GM19395 (cell line): ENCODE results near the gene SAE1.
A peak's percentile ranks its signal among the peaks of the same experiment; 100 is the strongest.

ENCODE experiments used
- ATAC-seq: cut with Tn5 transposase; IDR thresholded peaks from one replicate; pipeline ENCODE4 v1.9.1; 2021; ENCODE audit warnings: mild to moderate bottlenecking, moderate library complexity; ENCODE audit not compliant: unreplicated experiment

Gene SAE1

DNA sequence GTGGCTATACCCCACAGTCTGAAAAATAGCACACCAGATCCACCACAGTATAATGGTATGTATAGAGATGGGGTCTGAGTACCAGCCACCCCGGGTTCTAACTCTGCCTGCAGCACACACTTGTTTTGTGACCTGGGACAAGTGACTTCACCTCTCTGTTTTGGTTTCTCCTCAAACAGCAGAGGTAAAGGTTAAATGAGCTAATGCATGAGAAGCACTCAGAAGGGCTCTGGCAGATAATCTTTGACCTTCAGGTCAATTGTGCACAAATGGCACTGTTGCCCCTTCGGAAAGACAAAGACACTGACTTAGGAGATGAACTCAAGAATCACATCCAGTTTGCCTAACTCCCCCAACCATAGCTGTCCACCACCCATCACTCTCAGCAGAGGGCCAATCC is 24.8 kb upstream of the SAE1 start:
- no peak for ATAC-seq

DNA sequence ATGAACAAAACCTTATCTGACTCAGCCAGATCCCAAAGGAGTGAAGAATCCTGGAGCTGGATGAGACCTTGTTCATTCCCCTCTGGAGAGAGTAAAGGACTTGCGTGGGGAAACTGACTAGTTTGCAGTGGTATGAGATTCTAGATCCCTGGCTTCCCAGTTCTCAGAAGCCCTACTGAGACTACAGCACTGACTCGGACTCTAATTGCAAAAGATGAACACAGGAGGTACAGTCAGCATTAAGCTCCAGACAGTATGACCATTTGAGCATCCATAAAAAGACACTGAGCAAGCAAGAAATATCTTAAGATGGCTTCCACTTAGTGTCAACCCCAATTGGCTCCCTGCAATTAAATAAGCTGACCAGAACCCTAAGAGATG is 23.8 kb upstream of the SAE1 start:
- ATAC-seq, result no peak

DNA sequence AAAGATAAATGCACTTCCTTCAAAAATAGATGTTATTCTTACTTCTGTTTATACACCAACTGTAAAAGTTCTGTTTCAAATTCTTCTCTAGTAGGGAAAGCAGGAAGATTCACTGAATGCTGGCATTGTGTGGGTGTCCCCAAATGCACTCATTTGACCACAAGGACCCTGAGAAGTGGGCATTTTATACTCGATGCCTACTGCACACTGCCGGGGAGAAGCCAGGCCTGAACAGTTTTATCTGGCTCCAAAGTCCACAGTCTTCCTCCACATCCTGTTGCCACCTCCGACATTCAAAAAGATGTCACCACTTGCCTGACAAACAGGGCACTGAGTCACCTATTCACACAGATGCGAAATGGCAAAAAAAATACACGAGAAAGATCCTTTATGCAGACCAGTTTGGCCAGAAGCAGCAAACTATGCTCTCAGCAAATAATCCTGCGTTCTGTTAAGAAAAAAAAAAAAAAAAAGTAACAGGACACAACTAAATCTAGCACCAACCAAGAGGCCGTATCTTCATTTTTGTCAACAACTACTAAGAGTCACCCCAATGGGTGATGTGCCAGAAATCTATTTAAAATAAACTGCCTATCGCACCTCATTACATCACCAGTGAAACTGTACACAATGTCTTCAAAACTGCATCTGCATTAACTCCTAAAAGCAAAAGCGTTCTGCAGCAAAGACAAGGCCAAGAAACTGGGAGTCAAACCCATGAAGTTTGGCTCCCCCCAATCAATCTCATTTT is 23.3 kb upstream of the SAE1 start:
- ATAC-seq, result no peak

DNA sequence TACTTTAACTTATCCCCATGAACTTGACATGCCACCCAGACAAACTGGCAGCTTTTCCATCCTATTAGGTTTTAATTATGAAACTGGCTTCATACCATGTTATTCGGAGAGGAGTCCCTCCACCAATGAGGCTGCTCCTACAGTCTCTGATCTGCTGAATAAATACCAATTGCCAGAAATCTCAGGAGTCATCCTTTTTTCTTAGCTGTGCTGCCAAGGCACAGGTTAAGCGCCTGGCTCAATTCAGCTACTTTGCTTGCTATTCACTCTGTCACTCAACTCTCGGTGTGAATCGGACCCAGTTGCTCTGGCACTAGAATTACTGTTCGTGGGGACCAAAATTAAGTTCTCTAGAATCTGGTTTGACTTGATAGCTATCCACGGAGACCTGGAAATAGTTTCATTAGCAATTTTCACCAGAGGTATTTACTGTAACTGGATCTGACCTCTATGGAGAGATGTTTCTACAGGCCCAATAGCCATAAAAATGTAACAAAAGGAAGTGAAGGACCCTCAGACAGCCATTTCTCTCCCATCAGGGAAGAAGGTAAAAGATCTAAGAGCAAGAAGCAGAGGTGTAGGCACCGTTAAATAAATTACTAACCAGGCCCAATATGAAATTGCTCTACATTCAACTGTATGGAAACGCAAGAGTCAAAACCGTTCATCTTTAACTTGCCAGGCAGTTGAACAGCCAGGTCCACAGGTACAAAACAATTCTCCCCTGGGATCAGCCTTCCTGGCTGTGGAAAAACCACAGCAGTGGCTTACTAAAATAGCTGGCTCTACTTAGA is 22.5 kb upstream of the SAE1 start:
- ATAC-seq, result no peak

DNA sequence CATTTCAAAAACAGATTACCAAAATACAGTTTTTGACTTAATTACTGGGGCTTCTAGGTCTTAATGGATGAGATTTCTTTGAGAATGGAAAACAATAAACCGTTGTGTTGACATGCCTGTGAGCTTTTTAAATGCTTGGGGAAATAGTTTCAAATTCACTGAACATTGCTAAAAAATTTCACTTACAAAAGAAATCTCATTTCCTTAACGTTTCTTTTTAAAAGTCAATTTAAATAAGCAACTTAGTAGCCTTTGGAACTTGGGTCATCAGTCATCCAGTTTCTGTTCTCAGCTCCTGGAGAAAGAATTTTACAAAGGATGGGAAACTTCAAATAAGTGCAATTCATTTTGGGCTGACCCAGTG is 21.5 kb upstream of the SAE1 start:
- no peak for ATAC-seq

DNA sequence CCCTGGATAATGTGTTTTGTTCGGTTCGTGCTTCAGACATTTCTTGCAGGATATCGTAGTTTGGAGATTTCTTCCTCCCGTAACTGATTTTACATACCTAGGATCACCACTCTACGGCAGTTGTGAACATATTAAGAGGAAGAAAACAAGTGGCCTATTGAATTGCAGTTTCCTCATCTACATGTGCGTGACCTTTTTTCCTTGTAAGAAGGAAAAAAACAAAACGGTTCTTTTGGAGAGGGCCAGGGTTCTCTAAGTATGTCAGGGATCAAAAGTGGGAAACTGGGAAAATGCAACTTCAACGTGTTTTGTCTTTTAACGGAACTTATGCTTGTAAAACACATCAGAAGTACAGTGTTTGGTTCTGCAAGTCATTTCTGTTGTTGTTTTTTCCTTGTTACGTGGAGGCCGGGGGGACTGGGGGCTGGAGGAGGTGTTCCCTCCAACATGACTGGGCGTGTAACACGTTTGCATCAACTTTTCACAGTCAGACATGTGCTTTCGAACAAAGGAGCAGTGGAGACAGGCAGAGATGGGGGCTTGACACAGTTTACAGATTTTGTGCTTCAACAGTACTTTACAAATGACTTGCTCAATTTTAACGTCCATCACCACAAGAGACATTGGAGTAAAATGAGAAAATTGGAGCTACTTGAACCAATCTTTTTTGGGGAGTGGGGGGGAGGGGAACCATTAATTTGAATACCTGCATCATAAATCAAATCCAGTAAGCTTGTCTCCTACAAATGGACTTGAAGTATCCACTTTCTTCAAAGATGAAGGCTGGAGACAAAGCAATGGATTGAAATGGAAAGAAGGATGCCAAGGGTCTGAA is 20.9 kb upstream of the SAE1 start:
- ATAC-seq, result no peak

DNA sequence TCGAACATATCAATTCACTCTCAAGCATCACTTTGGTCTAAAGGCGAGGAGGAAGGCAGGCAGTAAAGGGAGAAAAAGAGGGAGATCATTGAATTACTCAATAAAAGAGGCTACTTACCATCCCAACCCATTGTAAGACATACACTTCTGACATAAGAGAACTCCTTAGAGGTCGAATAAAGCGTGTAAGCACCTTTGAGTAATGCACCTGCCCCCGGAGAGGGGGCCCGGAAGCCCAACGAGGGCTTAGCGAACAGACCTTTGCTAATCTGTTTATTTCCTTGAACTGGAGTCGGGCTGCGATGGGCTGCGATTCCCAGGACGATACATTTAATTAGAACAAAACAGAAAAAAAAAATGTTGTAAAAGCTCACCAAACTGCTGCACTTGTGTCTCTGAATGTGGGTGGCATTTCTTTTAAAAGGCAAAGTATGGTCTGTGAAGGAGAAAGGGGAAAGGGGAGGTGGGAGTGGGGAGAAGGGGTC is 20.1 kb upstream of the SAE1 start:
- ATAC-seq, result no peak

DNA sequence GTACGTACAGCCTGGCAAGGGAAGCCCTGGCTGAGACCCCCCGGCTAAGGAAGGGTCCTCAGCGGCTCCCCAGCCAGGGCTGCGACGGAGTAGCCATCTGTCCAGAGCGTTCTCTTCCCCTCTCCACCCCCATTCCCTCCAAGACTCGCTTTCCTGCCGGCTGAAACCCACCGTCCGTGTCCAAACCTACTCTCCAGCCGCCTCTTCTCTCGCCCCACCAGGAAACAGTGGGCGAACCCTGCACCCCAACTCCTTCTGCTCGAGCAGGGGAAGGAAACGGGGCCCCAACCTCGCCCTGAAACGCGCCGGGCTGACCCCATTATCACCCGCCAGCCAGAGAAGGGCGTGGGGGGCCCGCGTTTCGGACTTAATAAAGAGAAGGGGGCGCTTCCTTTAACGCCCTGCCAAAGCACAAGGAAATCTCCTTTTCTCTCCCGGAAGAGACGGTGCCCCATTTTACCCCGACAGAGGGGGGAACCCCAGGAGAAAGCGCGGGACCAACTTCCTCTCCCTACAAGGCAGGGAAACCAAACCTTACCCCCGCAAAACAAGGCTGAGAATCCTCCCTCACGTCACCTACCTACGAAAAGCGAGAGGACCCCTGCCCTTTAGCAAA is 19.5 kb upstream of the SAE1 start:
- no peak for ATAC-seq

DNA sequence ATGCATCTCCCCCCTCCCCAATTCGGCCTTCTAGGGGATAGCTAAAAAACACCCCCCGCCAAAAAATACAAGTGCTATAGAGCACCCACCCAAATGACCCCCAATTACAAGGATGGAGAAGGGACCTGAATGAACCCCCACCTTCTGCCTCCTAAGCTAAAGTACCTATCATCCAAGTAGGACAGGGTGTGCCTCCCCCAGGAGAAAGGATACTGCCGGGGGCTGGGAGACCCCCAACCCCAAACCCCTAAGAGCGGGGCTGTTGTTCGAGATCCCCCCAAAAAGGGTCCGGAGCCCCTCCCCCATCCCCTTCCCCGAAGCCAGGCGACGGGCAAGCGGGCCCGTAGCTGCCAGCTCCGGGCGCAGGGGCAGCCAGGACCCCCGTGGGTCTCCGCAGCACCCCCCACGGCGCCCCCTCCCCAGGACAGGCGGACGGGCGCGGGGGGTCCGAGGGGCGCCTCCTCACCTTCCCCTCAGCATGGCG is 18.9 kb upstream of the SAE1 start:
- no peak for ATAC-seq

DNA sequence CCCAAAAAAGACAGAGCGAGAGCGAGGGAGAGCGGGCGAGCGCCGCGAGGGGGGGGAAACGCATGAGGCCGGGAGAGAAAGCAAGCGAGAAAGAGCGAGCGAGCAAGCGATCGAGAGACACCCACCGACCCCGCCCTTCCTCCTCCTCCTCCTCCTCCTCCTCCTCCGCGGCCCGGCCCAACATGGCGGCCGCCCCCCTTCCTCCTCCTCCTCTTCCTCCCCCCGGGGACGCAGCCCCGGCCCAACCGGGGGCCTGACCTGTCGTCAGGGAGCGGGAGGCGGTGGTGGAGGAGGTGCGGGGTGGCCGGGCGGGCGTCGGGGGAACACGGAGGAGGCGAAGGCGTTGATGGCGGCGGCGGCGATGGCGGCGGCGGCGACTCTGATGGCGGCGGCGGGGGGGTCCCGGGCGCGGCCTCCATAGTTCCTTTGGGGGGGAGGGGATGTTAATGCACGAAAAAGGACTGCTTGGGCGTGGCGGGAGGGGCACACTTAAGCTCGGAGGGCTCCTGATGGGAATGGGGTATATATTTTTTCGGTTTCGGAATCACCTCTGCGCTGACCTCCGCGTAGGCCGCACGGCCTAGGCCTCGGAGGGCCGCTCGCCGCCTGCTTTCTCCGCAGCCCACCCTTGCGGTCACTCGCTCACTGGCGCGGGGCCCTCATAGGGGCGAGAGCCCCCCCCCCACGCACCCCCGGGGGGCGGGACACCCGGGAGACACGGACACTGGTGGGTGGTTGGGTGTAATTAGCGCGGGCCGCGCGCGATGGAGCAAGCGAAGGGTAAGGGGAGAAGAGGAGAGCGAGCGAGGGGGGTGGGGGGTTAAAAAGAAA is 18.3 kb upstream of the SAE1 start:
- peak; percentile 12 for ATAC-seq

DNA sequence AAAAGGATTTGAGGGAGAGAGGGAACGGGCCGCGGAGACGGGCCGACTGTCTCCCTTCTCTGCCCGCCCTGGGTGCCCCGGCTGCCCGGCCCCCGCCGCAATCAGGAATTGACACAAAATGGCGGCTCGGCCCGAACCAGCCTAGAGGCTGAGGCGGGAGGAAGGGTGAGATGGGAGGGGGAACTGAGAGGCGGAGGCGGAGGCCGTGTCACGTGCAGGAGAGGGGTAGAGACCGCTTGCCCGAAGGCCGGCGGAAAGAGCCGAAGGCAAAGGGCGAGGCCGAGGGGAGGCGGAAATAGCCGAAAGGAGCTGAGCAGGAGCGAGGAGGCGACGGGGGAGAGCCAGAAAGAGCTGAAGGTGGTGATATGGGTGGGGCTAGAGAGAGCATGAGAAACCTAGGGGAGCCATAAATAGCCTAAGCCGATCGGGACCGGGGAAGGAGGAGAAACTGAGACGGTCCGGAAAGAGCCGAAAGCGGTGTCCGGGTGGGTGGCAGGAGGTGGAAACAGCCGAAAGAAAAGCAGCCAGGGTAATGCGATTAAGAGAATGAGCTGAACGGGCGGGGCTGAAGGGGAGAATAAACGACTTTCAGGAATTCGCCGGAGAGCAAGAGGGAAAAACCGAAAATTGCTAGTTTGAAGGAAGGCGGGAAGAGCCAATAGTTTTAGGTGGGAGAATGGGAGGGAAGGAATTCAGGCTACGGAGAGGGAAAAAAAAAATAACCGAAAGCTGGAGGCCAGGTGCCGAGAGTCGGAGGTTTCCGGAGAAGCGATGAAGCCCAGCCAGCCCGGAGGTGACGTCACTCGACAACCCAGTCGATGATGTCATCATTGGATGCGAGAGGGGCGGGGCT is 17.4 kb upstream of the SAE1 start, which contains the start of gene ZC3H4:
Gene ZC3H4, minus strand, starts transcription at position 780 of the 853 bp plus-strand sequence. CDS start 1,192 bp downstream, outside the sequence.
- ATAC-seq, result peak; percentile 83

DNA sequence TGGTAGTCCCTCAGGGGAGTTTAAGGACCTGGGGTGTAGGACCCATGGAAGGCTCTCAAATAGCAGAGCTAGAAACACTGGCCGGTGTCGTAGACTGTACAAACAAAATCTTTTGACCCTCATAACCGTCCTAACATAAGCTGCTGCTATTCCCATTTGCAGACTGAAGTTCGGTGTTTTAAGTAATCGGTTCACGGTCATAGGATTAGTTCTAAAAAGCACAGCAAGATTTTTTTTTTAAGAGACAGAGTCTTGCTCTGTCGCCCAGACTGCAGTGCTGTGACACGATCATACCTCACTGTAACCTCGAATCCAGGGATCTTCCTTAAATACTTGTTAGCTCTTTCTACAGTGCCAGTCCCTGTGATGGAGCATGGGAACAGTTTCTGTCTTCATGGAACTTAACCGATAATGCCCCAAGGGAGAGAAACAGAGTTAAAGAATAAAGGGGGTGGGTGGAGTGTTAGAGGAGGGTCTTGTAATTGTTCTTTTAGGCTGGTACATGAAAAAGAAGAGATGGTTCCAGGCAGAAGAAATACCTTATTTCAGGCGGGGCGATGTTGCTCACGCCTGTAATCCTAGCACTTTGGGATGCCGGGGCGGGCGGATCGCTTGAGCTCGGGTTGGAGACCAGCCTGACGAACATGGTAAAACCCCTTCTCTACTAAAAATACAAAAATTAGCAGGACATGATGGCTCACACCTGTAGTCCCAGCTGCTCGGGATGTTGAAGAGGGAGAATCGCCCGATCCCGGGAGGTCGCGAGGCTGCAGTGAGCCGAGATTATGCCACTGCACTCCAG is 16.6 kb upstream of the SAE1 start:
- no peak for ATAC-seq

DNA sequence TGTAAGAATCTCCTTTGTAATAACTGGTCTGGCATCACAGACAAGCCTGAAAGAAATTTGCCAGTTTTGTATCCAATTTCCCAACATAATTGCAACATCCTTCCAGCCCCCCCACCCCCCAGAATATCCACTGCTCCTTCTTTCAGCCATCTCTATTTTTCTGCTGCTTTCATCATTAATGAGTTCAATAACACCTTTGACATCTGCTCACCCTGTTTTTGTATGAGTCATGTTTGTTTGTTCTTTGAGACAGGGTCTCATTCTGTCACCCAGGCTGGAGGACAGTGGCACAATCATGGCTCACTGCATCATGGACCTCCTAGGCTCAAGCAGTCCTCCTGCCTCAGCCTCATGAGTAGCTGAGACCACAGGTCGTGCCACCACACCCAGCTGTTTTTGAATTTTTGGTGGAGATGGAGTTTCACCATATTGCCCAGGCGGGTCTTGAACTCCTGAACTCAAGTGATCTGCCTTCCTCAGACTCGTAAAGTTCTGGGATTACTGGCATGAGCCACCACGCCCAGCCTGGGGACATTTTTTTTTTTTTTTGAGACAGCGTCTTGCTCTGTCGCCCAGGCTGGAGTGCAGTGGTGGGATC is 10.1 kb upstream of the SAE1 start:
- no peak for ATAC-seq

DNA sequence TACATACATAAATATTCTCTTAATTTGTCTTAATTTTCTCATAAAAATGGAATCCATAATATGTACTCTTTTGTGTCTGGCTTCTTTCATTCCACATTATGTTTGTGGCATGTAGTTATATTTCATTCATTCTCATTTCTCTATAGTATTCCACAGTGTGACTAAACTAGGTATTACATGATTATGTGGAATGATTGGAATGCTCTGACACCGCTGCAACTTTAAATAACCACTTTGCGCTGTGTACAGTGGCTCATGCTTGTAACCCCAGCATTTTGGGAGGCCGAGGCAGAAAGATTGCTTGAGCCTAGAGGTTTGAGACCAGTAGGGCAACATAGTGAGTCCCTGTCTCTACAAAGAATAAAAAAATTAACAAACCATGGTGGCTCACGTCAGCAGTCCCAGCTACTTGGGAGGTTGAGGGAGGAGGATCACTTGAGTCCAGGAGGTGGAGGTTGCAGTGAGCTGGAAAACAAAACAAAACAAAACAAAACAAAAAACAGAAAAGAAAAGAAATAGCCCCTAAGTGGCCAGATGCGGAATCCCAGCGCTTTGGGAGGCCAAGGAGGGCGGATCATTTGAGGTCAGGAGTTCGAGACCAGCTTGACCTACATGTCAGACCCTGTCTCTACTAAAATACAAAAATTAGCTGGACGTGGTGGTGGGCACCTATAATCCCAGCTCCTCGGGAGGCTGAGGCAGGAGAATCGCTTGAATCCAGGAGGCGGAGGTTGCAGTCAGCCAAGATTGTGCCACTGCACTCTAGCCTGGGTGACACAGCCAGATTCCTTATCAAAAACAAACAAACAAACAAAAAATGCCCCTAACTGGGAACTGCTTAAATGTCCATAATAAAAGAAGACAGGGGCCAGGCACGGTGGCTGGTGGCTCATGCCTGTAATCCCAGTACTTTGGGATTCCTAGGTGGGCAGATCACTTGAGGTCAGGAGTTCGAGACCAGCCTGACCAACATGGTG is 8.0 kb upstream of the SAE1 start:
- ATAC-seq, result no peak

DNA sequence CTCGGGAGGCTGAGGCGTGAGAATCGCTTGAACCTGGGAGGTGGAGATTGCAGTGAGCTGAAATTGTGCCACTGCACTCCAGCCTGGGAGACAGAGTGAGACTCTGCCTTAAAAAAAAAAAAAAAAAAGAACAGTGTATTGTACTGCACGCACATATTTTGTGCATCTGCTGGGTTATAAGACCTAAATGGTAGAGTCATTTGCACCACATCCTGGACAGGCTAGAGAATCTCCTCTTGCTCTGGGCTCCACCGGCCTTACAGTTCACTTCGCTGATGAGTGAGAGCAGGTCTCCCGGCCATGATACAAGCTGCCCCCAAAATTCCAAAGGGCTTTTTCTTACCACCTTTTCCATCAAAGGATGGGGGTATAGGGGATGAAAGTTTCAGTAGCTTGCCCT is 7.2 kb upstream of the SAE1 start:
- no peak for ATAC-seq

DNA sequence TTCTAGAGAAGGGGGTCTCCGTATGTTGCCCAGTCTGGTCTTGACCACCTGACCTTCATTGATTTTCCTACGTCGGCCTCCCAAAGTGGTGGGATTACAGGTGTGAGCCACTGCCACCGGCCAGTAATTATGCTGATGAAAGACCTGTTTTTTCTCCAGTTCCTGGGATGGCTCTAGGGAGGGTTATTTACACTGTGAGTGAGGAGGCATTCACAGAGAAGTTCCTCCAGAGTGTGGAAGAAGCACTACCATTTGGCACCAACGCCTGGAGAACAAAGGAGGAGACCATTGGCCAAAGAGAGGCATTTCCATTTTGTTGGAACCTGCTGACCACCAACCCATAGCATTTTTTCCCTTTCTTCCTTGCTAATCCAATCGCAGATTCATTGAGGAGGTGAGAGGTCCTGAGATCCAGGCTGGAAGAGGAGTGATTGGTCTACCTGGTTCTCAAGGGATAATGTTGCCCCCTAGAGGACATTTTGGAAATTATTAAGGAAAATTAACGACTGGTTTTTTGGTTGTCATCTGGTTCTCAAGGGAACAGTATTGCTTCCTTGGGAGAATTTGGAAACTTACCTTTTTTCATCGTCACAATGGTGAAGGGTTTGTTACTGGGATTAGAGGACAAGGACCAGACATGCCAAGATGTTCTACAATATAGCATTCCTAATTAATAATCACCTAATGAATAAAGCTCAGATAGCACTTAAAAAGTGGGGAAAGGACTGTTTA is 5.5 kb upstream of the SAE1 start:
- ATAC-seq, result no peak
